Memory B cell (primary cell): ENCODE results near the gene RPS4Y2.

Experiments used
- ATAC-seq: fragments of 150-1000 bp; cut with Tn5 transposase; 2 replicates; pipeline ENCODE4 v1.10.0; 2021; ENCODE audit warnings: low read depth, mild to moderate bottlenecking, moderate library complexity
- DNase-seq, 2 donors: peaks; one replicate each; pipeline ENCODE4 v3.0.0; 2022; ENCODE audit warnings: low spot score in 2 of 2
- H3K27ac Mint-ChIP-seq: one replicate; pipeline ENCODE4 v1.8.0; 2022; ENCODE audit warnings: mild to moderate bottlenecking, moderate library complexity, mixed read lengths
- H3K27me3 Mint-ChIP-seq: one replicate; pipeline ENCODE4 v1.8.0; 2022; ENCODE audit warnings: mixed read lengths
- H3K36me3 Mint-ChIP-seq: one replicate; pipeline ENCODE4 v1.8.0; 2022; ENCODE audit warnings: mild to moderate bottlenecking, mixed read lengths
- H3K4me1 Mint-ChIP-seq: one replicate; pipeline ENCODE4 v1.8.0; 2022; ENCODE audit warnings: mixed read lengths
- H3K4me3 Mint-ChIP-seq: one replicate; pipeline ENCODE4 v1.8.0; 2022; ENCODE audit warnings: mild to moderate bottlenecking, moderate library complexity, mixed read lengths
- H3K9me3 Mint-ChIP-seq: one replicate; pipeline ENCODE4 v1.8.0; 2022; ENCODE audit warnings: mixed read lengths

The RPS4Y2 gene

DNA sequence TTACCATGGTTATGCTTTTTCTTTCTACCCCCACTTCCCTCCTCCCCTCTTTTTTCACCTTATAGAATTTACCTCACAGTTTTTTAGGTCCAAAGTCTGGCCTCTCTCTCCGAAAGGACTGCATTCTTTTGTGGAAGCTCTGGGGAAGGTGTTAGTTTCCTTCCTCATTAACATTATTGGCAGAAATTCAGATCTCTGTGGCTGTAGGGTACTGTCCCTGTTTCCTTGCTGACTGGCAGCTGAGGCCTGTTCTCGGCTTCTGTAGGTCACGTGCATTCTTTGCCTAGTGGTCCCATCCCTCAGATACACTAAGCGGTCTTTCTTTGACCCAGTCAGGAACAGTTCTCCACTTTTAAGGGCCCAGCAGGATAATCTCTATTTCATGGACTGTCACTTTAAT lies 25.5 kb downstream of the RPS4Y2 start:
- Mint-ChIP-seq H3K27me3 (no peaks in the 10 kb centered on the region), H3K36me3 (peaks cover 3% of the 10 kb centered on the region), H3K27ac (peak overlapping the region; percentile 24), H3K4me1 (peaks cover 11% of the 10 kb centered on the region), H3K4me3 (no peak overlapping the region), H3K9me3 (peaks cover 2% of the 10 kb centered on the region)
- ATAC-seq (peak; percentile 52), DNase-seq (no peak)

DNA sequence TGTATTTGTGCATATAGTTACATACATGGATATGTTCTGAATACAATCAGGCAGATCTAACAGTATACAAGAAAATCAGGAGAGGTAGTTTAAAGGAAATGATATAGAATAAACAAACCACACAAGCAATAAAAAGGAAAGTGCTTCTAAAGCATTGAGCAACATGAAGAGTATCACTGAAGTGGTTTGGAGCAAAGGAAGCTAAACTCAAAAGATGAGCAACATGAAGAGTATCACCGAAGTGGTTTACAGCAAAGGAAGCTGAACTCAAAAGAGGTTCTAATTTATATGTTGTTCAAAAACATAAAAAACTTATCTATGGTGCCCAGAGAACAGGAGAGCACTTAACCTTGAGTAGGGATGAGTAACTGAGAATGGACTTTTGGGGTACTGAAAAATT lies 29.1 kb downstream of the RPS4Y2 start:
- Mint-ChIP-seq H3K27me3 (no peaks in the 10 kb centered on the region), H3K4me3 (no peak overlapping the region), H3K4me1 (peaks cover 16% of the 10 kb centered on the region), H3K36me3 (no peaks in the 10 kb centered on the region), H3K27ac (no peak overlapping the region), H3K9me3 (no peaks in the 10 kb centered on the region)
- DNase-seq (no peak), ATAC-seq (no peak)

- Mint-ChIP-seq H3K4me3 (no peak overlapping the region), H3K9me3 (no peaks in the 10 kb centered on the region), H3K36me3 (no peaks in the 10 kb centered on the region), H3K27ac (no peak overlapping the region), H3K4me1 (peaks cover 16% of the 10 kb centered on the region), H3K27me3 (no peaks in the 10 kb centered on the region)
- ATAC-seq (peak; percentile 86), DNase-seq (peak in 1 of 2 donors; percentile 14)
Measured at GRCh38 chrY:20787076-20787475, 31.2 kb downstream of the RPS4Y2 start.

DNA sequence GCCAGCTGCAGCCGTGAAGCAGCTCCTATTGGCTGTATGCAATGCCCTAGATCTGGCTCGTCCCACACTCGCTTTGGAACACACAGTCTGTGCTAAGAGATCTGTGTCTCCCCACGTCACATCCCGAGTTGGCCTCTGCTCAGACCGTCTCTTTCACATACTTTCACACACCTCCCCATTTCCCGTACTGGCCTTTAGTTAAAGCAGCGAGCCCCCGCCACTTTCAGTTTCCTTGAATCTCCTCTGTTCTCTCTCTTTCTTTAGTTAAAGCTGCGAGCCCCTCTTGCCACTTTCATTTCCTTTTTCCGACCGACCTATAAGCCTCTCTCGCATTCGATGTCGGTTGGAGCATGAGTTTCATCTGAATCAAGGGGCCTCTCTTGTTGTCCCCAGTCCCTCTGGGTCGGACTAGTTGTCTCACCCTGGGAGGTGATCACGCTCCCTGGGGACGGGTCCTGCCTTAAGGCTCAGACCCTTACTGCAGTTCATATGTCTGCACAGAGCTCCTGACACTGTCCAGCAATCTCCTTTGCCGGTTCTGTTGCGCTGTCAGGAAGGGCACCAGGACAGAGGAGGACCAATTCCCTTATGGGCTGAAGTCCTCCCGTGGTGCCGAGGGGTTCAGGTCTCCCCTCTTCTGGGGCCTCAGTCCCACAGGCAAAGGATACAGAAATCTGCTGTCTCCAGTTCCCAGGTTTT lies 42.6 kb downstream of the RPS4Y2 start:
- Mint-ChIP-seq H3K27me3 (no peaks in the 10 kb centered on the region), H3K27ac (peak overlapping the region; percentile 97), H3K4me1 (peaks cover 35% of the 10 kb centered on the region), H3K4me3 (peak overlapping the region; percentile 85), H3K9me3 (peaks cover 3% of the 10 kb centered on the region), H3K36me3 (peaks cover 3% of the 10 kb centered on the region)
- ATAC-seq: peak; percentile 88
- DNase-seq: peak in 1 of 2 donors; percentile 47

DNA sequence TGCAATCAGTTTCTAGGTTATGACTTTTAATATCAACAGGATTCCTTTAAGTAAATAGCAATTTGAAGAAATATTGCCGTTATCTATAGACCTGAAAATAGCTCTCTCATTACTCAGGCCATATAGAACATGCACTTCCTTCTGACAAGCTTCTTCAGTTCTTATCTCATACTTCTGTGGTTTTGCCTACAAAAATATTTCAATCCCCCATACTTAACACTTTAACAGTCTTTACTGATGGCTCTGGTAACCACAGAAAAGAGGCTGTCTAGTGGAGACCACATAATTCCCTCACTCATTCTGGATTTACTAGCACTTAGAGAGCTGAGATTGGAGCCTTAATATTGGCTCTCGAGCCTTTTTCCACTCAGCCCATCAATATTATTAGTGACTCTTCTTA lies 46.8 kb downstream of the RPS4Y2 start:
- Mint-ChIP-seq H3K9me3 (no peaks in the 10 kb centered on the region), H3K36me3 (no peaks in the 10 kb centered on the region), H3K4me3 (no peak overlapping the region), H3K4me1 (peaks cover 33% of the 10 kb centered on the region), H3K27ac (no peak overlapping the region), H3K27me3 (no peaks in the 10 kb centered on the region)
- DNase-seq (no peak), ATAC-seq (no peak)

GRCh38 chrY:20806243-20806642 lies 50.3 kb downstream of the RPS4Y2 start:
- ATAC-seq: peak; percentile 70
- Mint-ChIP-seq H3K4me1 (peaks cover 20% of the 10 kb centered on the region), H3K9me3 (no peaks in the 10 kb centered on the region), H3K36me3 (no peaks in the 10 kb centered on the region), H3K27me3 (no peaks in the 10 kb centered on the region), H3K4me3 (peak overlapping the region; percentile 82), H3K27ac (peak overlapping the region; percentile 96)
- DNase-seq: no peak

GRCh38 chrY:20813459-20813858 lies 57.6 kb downstream of the RPS4Y2 start:
- Mint-ChIP-seq H3K9me3 (no peaks in the 10 kb centered on the region), H3K4me3 (no peak overlapping the region), H3K27ac (peak overlapping the region; percentile 73), H3K4me1 (peaks cover 10% of the 10 kb centered on the region), H3K27me3 (no peaks in the 10 kb centered on the region), H3K36me3 (peaks cover 1% of the 10 kb centered on the region)
- DNase-seq: no peak
- ATAC-seq: no peak

- H3K36me3 Mint-ChIP-seq: peaks cover 1% of the 10 kb centered on the region
- no peaks in the 10 kb centered on the region for H3K9me3 Mint-ChIP-seq
- no peak overlapping the region for H3K27ac Mint-ChIP-seq
- no peak overlapping the region for H3K4me3 Mint-ChIP-seq
- peaks cover 10% of the 10 kb centered on the region for H3K4me1 Mint-ChIP-seq
- DNase-seq (no peak), ATAC-seq (no peak)
- H3K27me3 Mint-ChIP-seq: no peaks in the 10 kb centered on the region
Measured at GRCh38 chrY:20814794-20815193, 58.9 kb downstream of the RPS4Y2 start.

- DNase-seq: no peak
- ATAC-seq: peak; percentile 52
- Mint-ChIP-seq H3K36me3 (peaks cover 5% of the 10 kb centered on the region), H3K4me3 (no peak overlapping the region), H3K27ac (no peak overlapping the region), H3K9me3 (no peaks in the 10 kb centered on the region), H3K4me1 (peaks cover 10% of the 10 kb centered on the region), H3K27me3 (no peaks in the 10 kb centered on the region)
Measured at GRCh38 chrY:20817067-20817466, 61.2 kb downstream of the RPS4Y2 start.
